ENCODE measurements around the gene OR2A5. TPM values are rescaled to one million over a fixed set of nuclear protein-coding genes. Genes with fewer than 3 reads are reported as not detected.
A peak's percentile ranks its signal among the peaks of the same experiment; 100 is the strongest.

Gene OR2A5
- total and polyA plus RNA-seq, 2 of the 4 experiments (the other 2 are of a cell fraction): not detected

- intact Hi-C loops (cut with micrococcal nuclease): loop anchor here (1.0 to 10.0 kb wide), 2 partner anchors 110 to 127 kb away; no protein-coding TSS in a partner anchor
- H3K23ac ChIP-seq (ENCODE audit: low read depth, low read length): no peak overlapping the region
- H3K27me3 ChIP-seq (ENCODE audit: control insufficient read depth, insufficient read depth, low read length): no peaks in the 10 kb centered on the region
- DNase-seq (peak; percentile 51), ATAC-seq (ENCODE audit: low read depth) (peak; percentile 90)
- 22% methylated on average over 1 of the region's 5 CpGs; no CpG with 5 or more reads in 1 of the 2 experiments for WGBS, 2 experiments (ENCODE audit: extremely low coverage in 2 of 2, insufficient read length in 1 of 2)
- H4K5ac ChIP-seq (ENCODE audit: low read depth, low read length): no peak overlapping the region
- no peak overlapping the region for H3K4me2 ChIP-seq (ENCODE audit: low read depth, low read length)
- no peak overlapping the region for H2BK5ac ChIP-seq (ENCODE audit: low read depth, low read length, poor library complexity, severe bottlenecking)
- no peaks in the 10 kb centered on the region; the same call in 1 of the 2 replicates for H3K9me3 ChIP-seq (ENCODE audit: control insufficient read depth, insufficient read depth, low read length)
- H3K4ac ChIP-seq (ENCODE audit: low read depth, low read length): no peak overlapping the region
- H3K4me1 ChIP-seq (ENCODE audit: control insufficient read depth, insufficient read depth, low read length): no peaks in the 10 kb centered on the region
- H2AFZ ChIP-seq (replicated peaks; ENCODE audit: low read length, poor library complexity): no peak overlapping the region
- no peak overlapping the region for H2AK9ac ChIP-seq (replicated peaks; ENCODE audit: low read depth, low read length, poor library complexity)
- H3K36me3 ChIP-seq (ENCODE audit: control insufficient read depth, insufficient read depth, low read length): no peaks in the 10 kb centered on the region
- H3K79me1 ChIP-seq (ENCODE audit: low read depth in 1 of 2, low read length in 2 of 2): no peaks in the 10 kb centered on the region
- H2BK120ac ChIP-seq (ENCODE audit: low read depth, low read length): no peak overlapping the region
- dilution Hi-C loops (cut with HindIII; ENCODE audit: low sequenced_read_pairs, unreplicated experiment): no loop called here
- no peak overlapping the region for H2BK15ac ChIP-seq (ENCODE audit: low read depth, low read length)
- ChIA-PET POLR2A (ENCODE audit: unreplicated experiment) (no interaction called here), CTCF (interaction anchor here (0.6 to 1.9 kb wide), 8 partner anchors 12 to 283 kb away, joined by 3 to 15 read pairs (median 3); partner anchors contain the start of gene TCAF1)
- no peak overlapping the region for H4K91ac ChIP-seq (ENCODE audit: insufficient read depth, low read depth, low read length)
- no peak overlapping the region for H3K9ac ChIP-seq (ENCODE audit: low read depth, low read length)
- no peak overlapping the region for H4K8ac ChIP-seq (ENCODE audit: low read depth in 2 of 2, low read length in 2 of 2)
- TF ChIP-seq SMC3 (IDR thresholded peaks at IDR 0.05; ENCODE audit: low read depth, low read length) (peak; percentile 69), POLR2A (IDR thresholded peaks at IDR 0.05; ENCODE audit: low read depth, low read length) (no peak), MAFK (IDR thresholded peaks at IDR 0.05; ENCODE audit: low read depth, low read length) (no peak), RAD21 (IDR thresholded peaks at IDR 0.05; ENCODE audit: low read length) (peak; percentile 73), MAZ (IDR thresholded peaks at IDR 0.05; ENCODE audit: borderline replicate concordance, low read depth, low read length) (no peak), NFE2L2 (IDR thresholded peaks at IDR 0.05; ENCODE audit: low read depth, low read length) (no peak), RCOR1 (IDR thresholded peaks at IDR 0.05; ENCODE audit: insufficient replicate concordance, low read length) (no peak)
- TF ChIP-seq, protein P1, sequence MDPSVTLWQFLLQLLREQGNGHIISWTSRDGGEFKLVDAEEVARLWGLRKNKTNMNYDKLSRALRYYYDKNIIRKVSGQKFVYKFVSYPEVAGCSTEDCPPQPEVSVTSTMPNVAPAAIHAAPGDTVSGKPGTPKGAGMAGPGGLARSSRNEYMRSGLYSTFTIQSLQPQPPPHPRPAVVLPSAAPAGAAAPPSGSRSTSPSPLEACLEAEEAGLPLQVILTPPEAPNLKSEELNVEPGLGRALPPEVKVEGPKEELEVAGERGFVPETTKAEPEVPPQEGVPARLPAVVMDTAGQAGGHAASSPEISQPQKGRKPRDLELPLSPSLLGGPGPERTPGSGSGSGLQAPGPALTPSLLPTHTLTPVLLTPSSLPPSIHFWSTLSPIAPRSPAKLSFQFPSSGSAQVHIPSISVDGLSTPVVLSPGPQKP (IDR thresholded peaks at IDR 0.05; ENCODE audit: borderline replicate concordance, low read depth, low read length): no peak
- TF ChIP-seq, protein P2, sequence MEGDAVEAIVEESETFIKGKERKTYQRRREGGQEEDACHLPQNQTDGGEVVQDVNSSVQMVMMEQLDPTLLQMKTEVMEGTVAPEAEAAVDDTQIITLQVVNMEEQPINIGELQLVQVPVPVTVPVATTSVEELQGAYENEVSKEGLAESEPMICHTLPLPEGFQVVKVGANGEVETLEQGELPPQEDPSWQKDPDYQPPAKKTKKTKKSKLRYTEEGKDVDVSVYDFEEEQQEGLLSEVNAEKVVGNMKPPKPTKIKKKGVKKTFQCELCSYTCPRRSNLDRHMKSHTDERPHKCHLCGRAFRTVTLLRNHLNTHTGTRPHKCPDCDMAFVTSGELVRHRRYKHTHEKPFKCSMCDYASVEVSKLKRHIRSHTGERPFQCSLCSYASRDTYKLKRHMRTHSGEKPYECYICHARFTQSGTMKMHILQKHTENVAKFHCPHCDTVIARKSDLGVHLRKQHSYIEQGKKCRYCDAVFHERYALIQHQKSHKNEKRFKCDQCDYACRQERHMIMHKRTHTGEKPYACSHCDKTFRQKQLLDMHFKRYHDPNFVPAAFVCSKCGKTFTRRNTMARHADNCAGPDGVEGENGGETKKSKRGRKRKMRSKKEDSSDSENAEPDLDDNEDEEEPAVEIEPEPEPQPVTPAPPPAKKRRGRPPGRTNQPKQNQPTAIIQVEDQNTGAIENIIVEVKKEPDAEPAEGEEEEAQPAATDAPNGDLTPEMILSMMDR (conservative IDR thresholded peaks at IDR 0.05; ENCODE audit: low read depth, low read length): peak; percentile 68
- H3K4me3 ChIP-seq (ENCODE audit: insufficient read depth, low read depth, low read length): no peak overlapping the region
- no peaks in the 10 kb centered on the region for H3K9me1 ChIP-seq (ENCODE audit: insufficient read depth, low read length)
- H3K27ac ChIP-seq (ENCODE audit: insufficient read depth, low read length): no peak overlapping the region
- no peak overlapping the region for H3K18ac ChIP-seq (ENCODE audit: low read depth, low read length)
- no peak overlapping the region for H2BK20ac ChIP-seq (ENCODE audit: low read depth, low read length)
- H2AK5ac ChIP-seq (ENCODE audit: low read depth, low read length): no peak overlapping the region
- in situ Hi-C loops (cut with MboI; ENCODE audit: low sequenced_read_pairs): no loop called here
- H3K14ac ChIP-seq (replicated peaks; ENCODE audit: low read depth, low read length): no peak overlapping the region
- no peak overlapping the region for H3K56ac ChIP-seq (ENCODE audit: extremely low read depth, insufficient read depth, low read length)
- BruUV-seq (replicated peaks): no TSS peak
- no peaks in the 10 kb centered on the region for H4K20me1 ChIP-seq (ENCODE audit: insufficient read depth, low read length)
Observed at GRCh38 chr7:144011458-144012230, 37.1 kb upstream of the OR2A5 start.

Data from IMR-90 (cell line).